Ovary (tissue), 3 donors: ENCODE measurements around the gene RABGAP1L.

Source experiments
- CTCF ChIP-seq, 3 donors: fragments of 450-650 bp in 2 of 3; fragments of 200-600 bp in 1 of 3; IDR thresholded peaks; one replicate each; pipeline versions ENCODE4 v1.5.1 to v1.8.0; 2016 to 2022; ENCODE audit warnings: antibody characterized with exemption in 3 of 3, mild to moderate bottlenecking in 1 of 3
- POLR2A ChIP-seq: fragments of 450-650 bp; IDR thresholded peaks from one replicate; pipeline ENCODE4 v1.6.1; 2017; ENCODE audit warnings: antibody characterized with exemption, mild to moderate bottlenecking, moderate library complexity
- donor health status: DM: no; HTN: no; CAD: no.

- TF ChIP-seq CTCF (IDR thresholded peaks at IDR 0.05) (no peak), POLR2A (no peak)
Measured at GRCh38 chr1:174407665-174408064, 248.3 kb downstream of the RABGAP1L start.
